Measurements from ENCODE around the gene SYT15. TPM values are rescaled to one million over a fixed set of nuclear protein-coding genes. Genes with fewer than 3 reads are reported as not detected.
"Not testable (repeated sequence)": the region's sequence is repeated elsewhere in the genome, so short reads cannot be mapped to it uniquely, and the experiment has no call there.

SYT15 gene
- total RNA-seq, 1 donor from 2014 or later, result 1.4 TPM

DNA sequence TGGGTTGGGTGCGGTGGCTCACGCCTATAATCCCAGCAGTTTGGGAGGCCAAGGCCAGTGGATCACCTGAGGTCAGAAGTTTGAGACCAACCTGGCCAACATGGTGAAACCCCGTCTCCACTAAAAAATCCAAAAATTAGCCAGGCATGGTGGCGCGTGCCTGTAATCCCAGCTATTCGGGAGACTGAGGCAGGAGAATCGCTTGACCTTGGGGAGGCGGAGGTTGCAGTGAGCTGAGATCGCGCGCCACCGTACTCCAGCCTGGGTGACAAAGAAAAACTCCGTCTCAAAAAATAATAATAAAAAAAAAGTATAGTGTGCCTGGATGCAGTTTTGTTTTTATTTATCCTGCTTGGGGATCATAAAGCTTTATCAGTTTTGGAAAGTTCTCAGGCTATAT is 14.4 kb downstream of the SYT15 start:
- not testable (repeated sequence) for ATAC-seq

DNA sequence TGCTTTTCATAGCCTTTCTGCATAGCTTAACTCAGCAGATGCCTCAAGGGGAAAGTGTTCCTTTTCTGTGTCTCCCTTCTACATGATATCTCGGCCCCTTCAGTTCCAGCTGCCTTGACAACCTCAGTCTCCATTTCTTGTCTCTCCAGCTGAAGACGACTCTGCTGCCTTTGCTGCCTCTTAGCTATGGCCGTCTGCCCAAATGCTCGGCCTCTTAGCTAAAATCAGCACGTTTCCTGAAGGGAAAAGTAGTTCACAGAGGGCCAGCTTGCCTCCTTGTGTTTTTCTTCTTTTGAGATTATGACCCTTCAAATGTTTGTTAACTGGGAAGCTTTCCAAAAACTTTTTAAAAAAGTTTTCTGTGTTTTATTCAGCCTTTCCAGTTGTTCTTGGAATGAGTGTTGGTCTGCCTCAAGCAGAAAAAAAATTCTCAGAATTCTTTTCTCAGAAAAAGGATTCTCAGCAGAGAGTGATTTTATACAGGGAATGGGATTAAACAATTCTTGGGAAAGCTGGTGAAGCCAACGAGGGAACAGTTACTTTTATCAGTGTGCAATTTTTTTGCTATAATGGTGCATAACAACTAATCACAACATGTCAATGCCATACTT is 15.6 kb downstream of the SYT15 start:
- ATAC-seq, result not testable (repeated sequence)

DNA sequence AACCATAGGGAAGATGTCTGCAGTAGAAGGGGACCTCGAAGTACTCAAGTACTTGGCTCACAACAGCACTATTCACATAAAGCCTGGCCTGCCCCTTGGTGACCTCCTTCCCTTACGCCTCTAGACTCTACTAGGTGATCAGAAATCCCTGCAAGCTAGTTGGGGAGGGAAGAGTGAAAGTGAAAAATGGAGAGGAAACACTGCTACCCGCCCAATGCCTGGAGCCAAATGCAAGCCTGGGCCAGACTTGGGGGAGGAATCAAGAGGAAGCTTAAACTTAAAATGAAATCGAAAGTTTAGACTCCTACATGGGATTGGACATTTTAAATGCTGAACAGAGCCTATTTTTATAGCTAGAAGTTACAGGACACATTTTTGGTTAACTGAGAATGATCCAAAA is 17.6 kb downstream of the SYT15 start:
- peak; percentile 55 for ATAC-seq

DNA sequence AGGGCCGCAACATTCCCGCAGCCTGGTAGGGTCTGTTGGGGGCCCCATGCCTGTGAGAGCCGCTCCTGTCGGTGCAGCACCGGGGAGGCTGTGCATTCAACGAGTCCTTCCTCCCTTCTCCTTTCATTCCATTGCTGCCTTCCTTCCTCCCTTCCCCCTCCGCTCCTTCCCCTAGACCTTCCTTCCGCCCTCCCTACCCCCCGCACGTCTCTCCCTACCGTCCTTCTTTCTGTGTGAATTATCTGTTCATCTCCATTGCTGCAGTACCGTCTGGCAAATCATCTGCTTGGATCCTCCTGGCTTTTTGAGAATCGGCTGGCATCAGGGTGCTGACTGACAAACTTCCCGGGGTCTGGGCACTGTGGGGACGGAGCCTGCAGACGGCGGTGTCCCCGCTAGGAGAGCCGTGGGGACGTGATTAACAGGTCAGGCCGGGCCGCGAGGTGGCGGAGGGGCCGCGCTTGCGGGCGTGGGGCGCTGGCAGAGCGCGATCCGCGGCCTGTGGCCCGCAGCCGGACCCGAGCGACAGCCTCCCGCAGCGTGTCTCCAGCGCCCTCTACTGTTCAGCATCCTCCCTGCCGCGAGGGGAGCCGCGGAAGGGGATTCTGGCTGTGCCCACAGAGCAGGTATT is 18.8 kb downstream of the SYT15 start:
- ATAC-seq, result peak; percentile 83

DNA sequence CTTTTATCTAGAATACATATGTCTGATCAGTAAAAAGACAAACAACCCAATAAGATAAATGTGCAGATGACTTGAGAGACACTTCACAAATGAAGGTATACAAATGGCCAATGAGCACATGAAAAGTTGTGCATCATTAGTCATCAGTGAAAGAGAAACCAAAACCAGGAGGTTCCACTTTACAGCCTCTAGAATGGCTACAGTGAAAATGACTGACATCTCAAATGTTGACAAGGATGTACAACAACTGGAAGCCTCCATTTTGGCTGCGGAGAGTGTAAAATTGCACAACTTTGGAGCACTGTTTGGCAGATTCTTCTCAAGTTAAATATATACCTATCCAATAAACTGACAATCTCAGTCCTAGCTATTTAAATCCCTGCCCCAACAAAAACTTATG is 21.6 kb downstream of the SYT15 start:
- peak; percentile 14 for ATAC-seq

DNA sequence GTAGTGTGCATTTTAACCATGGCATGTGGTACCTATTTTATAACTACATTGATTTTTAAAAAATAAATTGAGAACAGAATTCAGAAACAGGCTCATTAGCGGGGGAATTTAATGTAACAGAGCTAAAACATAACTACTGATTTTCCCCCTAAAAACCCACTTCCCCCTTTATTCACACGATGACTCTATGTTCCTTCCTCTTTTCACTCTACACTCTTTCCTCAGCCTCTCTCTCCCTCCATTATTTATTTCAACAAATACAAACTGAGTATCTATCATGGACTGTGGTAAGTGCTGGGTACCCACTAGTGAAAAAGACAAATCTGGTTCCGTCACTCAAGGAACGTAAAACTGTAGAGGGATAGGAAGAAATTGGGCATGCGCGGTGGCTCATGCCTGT is 36.6 kb downstream of the SYT15 start:
- not testable (repeated sequence) for ATAC-seq

DNA sequence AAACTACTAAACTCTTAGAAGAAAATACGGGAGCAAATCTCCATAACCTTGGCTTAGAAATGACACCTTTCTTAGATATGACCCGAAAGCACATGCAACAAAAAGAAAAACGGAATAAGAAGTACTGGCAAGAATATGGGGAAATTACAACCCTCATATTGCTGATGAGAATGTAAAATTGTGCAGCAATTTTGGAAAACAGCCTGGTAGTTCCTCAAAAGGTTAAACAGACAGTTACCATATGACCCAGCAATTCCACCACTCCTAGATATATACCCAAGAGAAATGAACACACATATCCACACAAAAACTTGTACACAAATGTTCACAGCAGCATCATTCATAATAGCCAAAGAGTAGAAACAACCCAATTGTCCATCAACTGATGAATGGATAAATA is 37.3 kb downstream of the SYT15 start:
- not testable (repeated sequence) for ATAC-seq

DNA sequence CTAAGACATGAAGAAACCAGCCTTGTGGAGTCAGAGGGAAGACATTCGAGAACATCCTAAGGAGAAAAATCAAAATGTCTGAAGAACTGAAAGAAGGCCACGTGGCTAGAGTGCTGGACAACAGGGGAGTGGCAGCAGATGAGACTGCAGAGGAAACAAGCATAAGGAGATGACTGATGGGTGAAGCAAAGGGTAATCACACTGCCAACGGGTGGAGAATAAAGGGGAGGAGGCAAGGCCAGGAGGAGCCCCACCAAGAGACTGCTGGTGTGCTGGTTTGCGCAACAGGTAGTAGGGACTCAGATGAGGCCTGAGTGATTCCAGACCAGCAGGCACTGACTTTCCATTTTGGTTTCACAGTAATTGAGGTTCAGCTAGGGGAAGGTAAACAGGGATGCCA is 38.2 kb downstream of the SYT15 start:
- ATAC-seq, result not testable (repeated sequence)

DNA sequence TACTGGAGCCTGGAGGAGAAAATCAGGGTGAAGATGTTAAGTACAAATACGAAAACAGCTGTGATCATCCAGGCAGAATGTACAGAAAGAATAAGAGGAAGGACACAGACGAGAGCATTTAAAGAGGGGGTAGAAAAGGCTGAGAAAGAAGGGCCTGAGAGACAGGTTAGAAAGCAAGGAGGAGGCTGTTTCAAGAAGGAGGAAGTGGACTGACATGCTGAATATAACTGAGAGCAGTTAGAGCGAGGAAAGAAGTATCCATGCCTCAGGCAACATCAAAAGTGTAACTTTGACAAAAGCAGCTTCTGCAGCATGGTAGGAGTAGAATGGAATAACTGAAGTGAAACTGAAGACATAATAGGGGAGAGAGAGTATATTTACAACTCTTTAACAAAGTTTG is 39.0 kb downstream of the SYT15 start:
- ATAC-seq, result not testable (repeated sequence)

DNA sequence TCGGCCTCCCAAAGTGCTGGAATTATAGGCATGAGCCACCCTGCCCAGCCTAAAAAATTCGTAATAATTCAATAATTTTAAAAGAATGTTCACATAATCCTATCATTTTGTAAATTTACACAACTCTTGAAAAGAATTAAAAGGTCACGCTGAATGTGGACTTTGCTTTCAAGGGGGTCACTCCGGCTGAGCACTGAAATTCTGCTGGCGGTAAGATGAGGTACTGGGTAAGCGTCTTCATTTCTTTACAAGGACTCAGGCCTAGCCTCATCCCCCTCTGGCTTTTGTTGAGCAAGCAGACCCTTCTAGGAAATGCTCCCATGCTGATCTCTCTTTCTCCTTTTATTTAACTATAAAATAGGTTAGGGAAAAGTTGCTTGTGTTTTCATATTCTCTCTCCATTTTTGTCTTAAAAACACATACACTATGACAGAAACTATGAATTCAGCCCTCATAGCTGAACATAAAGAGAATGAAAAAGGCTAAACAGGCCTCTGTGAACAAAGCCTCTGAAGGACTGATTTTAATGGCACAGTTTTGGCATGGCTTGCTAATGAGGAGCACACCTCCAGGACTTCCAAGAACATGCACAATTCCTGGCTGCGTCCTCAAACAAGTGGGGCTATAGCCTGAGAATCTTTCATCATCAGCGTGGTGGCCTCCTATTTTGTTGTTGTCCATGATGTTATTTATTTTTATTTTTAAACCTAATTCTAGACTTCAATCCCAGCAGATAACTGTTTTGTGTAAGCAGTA is 45.1 kb downstream of the SYT15 start:
- ATAC-seq, result not testable (repeated sequence)

DNA sequence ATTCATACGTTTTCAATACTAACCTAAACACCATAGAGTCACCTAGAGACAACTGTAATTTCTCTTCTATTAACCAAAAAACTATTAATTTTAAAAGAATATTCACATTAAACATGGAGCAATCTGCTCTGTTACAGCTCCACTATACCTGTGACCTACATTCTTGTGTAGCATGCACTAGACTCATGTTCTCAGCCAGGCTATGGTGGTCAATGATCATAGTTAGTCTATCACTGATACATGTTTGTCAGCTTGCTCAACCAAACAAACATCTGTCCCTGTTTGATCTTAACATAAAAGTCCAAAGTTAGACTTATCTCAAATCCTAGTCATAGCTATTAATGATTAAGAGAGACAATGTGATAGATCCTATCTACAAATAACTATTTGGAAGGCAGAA is 50.9 kb downstream of the SYT15 start:
- ATAC-seq, result not testable (repeated sequence)

DNA sequence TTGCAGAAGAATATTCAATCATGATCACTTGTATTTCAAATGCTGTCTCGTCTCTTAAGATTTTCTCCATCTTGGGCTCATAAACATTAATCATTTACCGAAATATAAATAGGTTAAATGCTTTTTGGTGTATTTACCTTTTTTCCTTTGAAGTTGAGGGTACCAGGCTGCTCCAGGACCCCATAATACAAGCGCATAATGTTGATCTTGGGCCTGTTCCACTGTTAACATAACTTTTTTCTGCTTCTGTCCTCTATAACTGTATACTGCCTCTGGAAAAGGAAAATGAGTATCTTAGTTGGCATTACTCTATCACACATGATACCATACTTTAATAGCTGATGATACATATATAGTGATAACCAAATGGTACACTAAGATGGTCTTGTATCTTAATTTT is 51.9 kb downstream of the SYT15 start:
- not testable (repeated sequence) for ATAC-seq

DNA sequence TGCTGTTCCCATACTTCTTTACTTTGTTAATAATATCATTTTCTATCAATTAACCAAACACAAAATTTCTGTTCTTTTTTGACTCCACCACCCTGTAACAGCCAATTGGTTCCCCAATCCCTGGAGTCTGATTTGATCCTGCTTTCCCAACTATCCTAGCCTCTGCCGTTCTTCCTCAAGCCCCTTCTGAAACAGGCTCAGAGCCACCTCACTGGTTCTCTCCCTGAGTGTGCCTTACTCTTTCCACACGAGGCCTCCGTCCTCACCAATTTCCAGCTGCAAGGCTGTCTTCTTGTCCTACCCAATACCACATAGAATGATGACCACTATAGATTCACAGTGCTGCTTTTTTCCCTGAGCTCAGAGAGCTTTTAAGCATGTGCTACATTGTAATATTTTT is 52.8 kb downstream of the SYT15 start:
- not testable (repeated sequence) for ATAC-seq

DNA sequence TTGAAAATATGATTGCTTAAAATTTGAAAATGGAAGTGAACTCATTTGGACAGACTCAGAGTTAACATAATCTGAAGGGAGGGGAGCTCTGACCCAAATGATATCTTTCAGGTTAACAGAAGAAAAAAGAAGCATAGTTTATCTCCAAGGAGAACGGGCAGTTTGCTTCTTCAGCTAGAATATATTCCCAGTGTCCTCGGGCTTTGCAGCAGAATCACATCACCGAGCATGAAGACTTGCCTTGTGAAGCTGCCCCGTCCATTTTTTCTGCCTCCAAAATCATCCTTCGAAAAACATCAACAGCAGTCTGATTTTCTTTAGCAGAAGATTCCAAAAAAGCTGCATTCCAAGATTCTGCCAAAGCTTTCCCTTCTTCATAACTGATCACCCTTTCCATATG is 55.8 kb downstream of the SYT15 start:
- not testable (repeated sequence) for ATAC-seq

DNA sequence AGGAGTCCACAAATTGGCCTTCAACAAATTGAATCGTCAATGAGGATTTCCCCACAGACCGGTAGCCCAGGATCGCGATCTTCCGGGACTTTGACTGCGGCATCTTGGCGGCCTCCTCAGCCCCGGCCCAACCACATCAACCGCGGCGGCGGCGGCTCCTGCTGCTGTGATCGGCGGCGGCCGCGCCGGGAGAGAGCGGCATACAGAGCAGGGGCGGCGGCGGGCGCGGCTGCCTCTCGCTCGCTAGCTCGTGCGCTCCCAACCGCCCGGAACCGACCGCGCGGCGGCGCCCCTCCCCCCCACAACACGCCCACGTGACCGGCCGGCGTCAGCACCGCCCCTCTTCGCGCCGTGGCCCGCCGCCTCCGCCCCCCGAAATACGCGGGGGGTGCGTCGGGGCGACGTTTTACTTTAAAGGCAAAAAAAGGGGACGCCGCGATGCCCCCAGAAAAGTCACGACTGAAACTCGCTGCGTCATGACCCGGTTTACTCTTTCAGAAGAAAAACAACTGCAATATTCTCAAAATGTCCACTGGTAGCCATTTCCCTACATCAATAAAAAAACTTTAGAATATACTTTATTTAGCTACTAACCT is 56.5 kb downstream of the SYT15 start:
- ATAC-seq, result peak; percentile 90

DNA sequence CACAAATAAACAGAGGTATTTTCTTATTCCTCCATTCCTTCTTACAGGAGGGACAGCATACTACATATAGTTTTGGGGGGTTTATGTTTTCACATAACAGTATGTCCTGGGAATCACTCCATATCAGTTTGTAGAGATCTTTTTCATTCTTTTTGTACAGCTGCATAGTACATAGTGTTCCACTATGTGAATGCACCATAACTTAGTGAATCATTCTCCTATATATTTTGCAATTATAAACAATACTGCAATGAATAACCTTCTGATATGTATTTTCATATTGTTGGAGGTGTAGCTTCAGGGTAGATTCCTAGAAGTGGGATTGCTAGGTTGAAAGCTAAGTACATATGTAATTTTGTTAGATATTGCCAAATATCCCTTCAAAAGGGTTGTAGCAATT is 61.1 kb downstream of the SYT15 start:
- ATAC-seq, result not testable (repeated sequence)

Other genes starting within 250 kb of the SYT15 start
- 193 TPM for gene ANXA8L1, start 203.4 kb upstream of the SYT15 start, total RNA-seq
- 0.32 TPM for gene NPY4R, start 113.2 kb upstream of the SYT15 start, total RNA-seq
- gene GPRIN2, start 22.5 kb upstream of the SYT15 start, total RNA-seq, result 4.5 TPM